ENCODE measurements around the gene ATOH8.
A peak's percentile ranks its signal among the peaks of the same experiment; 100 is the strongest.

ATOH8 gene

GRCh38 chr2:85750587-85751575 is 2.9 kb upstream of the ATOH8 start:
- Histone ChIP-seq H3K36me3 (ENCODE audit: insufficient read depth, low read depth, low read length) (no peaks in the 10 kb centered on the region), H3K4me1 (ENCODE audit: insufficient read depth, low read length) (peaks cover 4% of the 10 kb centered on the region; the same call in 1 of the 2 replicates), H3K4me3 (ENCODE audit: low read length) (no peak overlapping the region), H3K27me3 (ENCODE audit: insufficient read depth, low read length) (peaks cover 67% of the 10 kb centered on the region), H3K9ac (ENCODE audit: low read depth, low read length) (no peak overlapping the region), H3K9me3 (ENCODE audit: insufficient read depth, low read depth, low read length) (no peaks in the 10 kb centered on the region), H3K27ac (ENCODE audit: low read length) (no peak overlapping the region)

GRCh38 chr2:85751627-85752026 is 2.2 kb upstream of the ATOH8 start:
- Histone ChIP-seq H3K36me3 (ENCODE audit: insufficient read depth, low read depth, low read length) (no peaks in the 10 kb centered on the region), H3K27me3 (ENCODE audit: insufficient read depth, low read length) (peaks cover 68% of the 10 kb centered on the region), H3K27ac (ENCODE audit: low read length) (no peak overlapping the region), H3K9ac (ENCODE audit: low read depth, low read length) (no peak overlapping the region), H3K4me3 (ENCODE audit: low read length) (no peak overlapping the region), H3K4me1 (ENCODE audit: insufficient read depth, low read length) (peaks cover 4% of the 10 kb centered on the region; the same call in 1 of the 2 replicates), H3K9me3 (ENCODE audit: insufficient read depth, low read depth, low read length) (no peaks in the 10 kb centered on the region)

GRCh38 chr2:85753035-85753524 is 711 bp upstream of the ATOH8 start:
- Histone ChIP-seq H3K9ac (ENCODE audit: low read depth, low read length) (peak overlapping the region; percentile 53; the same call in 1 of the 2 replicates), H3K4me1 (ENCODE audit: insufficient read depth, low read length) (peaks cover 4% of the 10 kb centered on the region; the same call in 1 of the 2 replicates), H3K4me3 (ENCODE audit: low read length) (peak overlapping the region; percentile 82), H3K27ac (ENCODE audit: low read length) (no peak overlapping the region), H3K9me3 (ENCODE audit: insufficient read depth, low read depth, low read length) (no peaks in the 10 kb centered on the region), H3K36me3 (ENCODE audit: insufficient read depth, low read depth, low read length) (no peaks in the 10 kb centered on the region), H3K27me3 (ENCODE audit: insufficient read depth, low read length) (peaks cover 80% of the 10 kb centered on the region)

GRCh38 chr2:85754313-85755095 is 713 bp downstream of the ATOH8 start:
- Histone ChIP-seq H3K4me1 (ENCODE audit: insufficient read depth, low read length) (peaks cover 4% of the 10 kb centered on the region; the same call in 1 of the 2 replicates), H3K4me3 (ENCODE audit: low read length) (peak overlapping the region; percentile 82), H3K27me3 (ENCODE audit: insufficient read depth, low read length) (peaks cover 85% of the 10 kb centered on the region), H3K36me3 (ENCODE audit: insufficient read depth, low read depth, low read length) (no peaks in the 10 kb centered on the region), H3K27ac (ENCODE audit: low read length) (no peak overlapping the region), H3K9me3 (ENCODE audit: insufficient read depth, low read depth, low read length) (no peaks in the 10 kb centered on the region), H3K9ac (ENCODE audit: low read depth, low read length) (no peak overlapping the region)

- H3K4me1 ChIP-seq (ENCODE audit: insufficient read depth, low read length): peaks cover 4% of the 10 kb centered on the region; the same call in 1 of the 2 replicates
- H3K9me3 ChIP-seq (ENCODE audit: insufficient read depth, low read depth, low read length): no peaks in the 10 kb centered on the region
- peak overlapping the region; percentile 82 for H3K4me3 ChIP-seq (ENCODE audit: low read length)
- no peaks in the 10 kb centered on the region for H3K36me3 ChIP-seq (ENCODE audit: insufficient read depth, low read depth, low read length)
- no peak overlapping the region for H3K27ac ChIP-seq (ENCODE audit: low read length)
- H3K27me3 ChIP-seq (ENCODE audit: insufficient read depth, low read length): peaks cover 83% of the 10 kb centered on the region
- H3K9ac ChIP-seq (ENCODE audit: low read depth, low read length): no peak overlapping the region
Measured at GRCh38 chr2:85755122-85756027, 1.6 kb downstream of the ATOH8 start.

- Histone ChIP-seq H3K4me3 (ENCODE audit: low read length) (no peak overlapping the region), H3K9ac (ENCODE audit: low read depth, low read length) (no peak overlapping the region), H3K36me3 (ENCODE audit: insufficient read depth, low read depth, low read length) (no peaks in the 10 kb centered on the region), H3K27ac (ENCODE audit: low read length) (no peak overlapping the region), H3K27me3 (ENCODE audit: insufficient read depth, low read length) (peaks cover 83% of the 10 kb centered on the region), H3K9me3 (ENCODE audit: insufficient read depth, low read depth, low read length) (no peaks in the 10 kb centered on the region), H3K4me1 (ENCODE audit: insufficient read depth, low read length) (peaks cover 4% of the 10 kb centered on the region; the same call in 1 of the 2 replicates)
Measured at GRCh38 chr2:85756195-85756594, 2.4 kb downstream of the ATOH8 start.

GRCh38 chr2:85756822-85757435 is 3.1 kb downstream of the ATOH8 start:
- H3K36me3 ChIP-seq (ENCODE audit: insufficient read depth, low read depth, low read length): no peaks in the 10 kb centered on the region
- peaks cover 4% of the 10 kb centered on the region; the same call in 1 of the 2 replicates for H3K4me1 ChIP-seq (ENCODE audit: insufficient read depth, low read length)
- peaks cover 82% of the 10 kb centered on the region for H3K27me3 ChIP-seq (ENCODE audit: insufficient read depth, low read length)
- H3K4me3 ChIP-seq (ENCODE audit: low read length): no peak overlapping the region
- no peak overlapping the region for H3K27ac ChIP-seq (ENCODE audit: low read length)
- no peaks in the 10 kb centered on the region for H3K9me3 ChIP-seq (ENCODE audit: insufficient read depth, low read depth, low read length)
- no peak overlapping the region for H3K9ac ChIP-seq (ENCODE audit: low read depth, low read length)

- no peak overlapping the region for H3K27ac ChIP-seq (ENCODE audit: low read length)
- no peaks in the 10 kb centered on the region for H3K36me3 ChIP-seq (ENCODE audit: insufficient read depth, low read depth, low read length)
- H3K9me3 ChIP-seq (ENCODE audit: insufficient read depth, low read depth, low read length): no peaks in the 10 kb centered on the region
- no peak overlapping the region for H3K9ac ChIP-seq (ENCODE audit: low read depth, low read length)
- no peak overlapping the region for H3K4me3 ChIP-seq (ENCODE audit: low read length)
- peaks cover 82% of the 10 kb centered on the region for H3K27me3 ChIP-seq (ENCODE audit: insufficient read depth, low read length)
- peaks cover 4% of the 10 kb centered on the region; the same call in 1 of the 2 replicates for H3K4me1 ChIP-seq (ENCODE audit: insufficient read depth, low read length)
Measured at GRCh38 chr2:85757860-85758259, 4.1 kb downstream of the ATOH8 start.

GRCh38 chr2:85758361-85759256 is 4.8 kb downstream of the ATOH8 start:
- Histone ChIP-seq H3K27ac (ENCODE audit: low read length) (no peak overlapping the region), H3K36me3 (ENCODE audit: insufficient read depth, low read depth, low read length) (no peaks in the 10 kb centered on the region), H3K27me3 (ENCODE audit: insufficient read depth, low read length) (peaks cover 79% of the 10 kb centered on the region), H3K9me3 (ENCODE audit: insufficient read depth, low read depth, low read length) (no peaks in the 10 kb centered on the region), H3K4me3 (ENCODE audit: low read length) (no peak overlapping the region), H3K4me1 (ENCODE audit: insufficient read depth, low read length) (peaks cover 4% of the 10 kb centered on the region; the same call in 1 of the 2 replicates), H3K9ac (ENCODE audit: low read depth, low read length) (no peak overlapping the region)

GRCh38 chr2:85759257-85759613 is 5.4 kb downstream of the ATOH8 start:
- Histone ChIP-seq H3K9ac (ENCODE audit: low read depth, low read length) (no peak overlapping the region), H3K4me1 (ENCODE audit: insufficient read depth, low read length) (peaks cover 4% of the 10 kb centered on the region; the same call in 1 of the 2 replicates), H3K36me3 (ENCODE audit: insufficient read depth, low read depth, low read length) (no peaks in the 10 kb centered on the region), H3K27me3 (ENCODE audit: insufficient read depth, low read length) (peaks cover 79% of the 10 kb centered on the region), H3K9me3 (ENCODE audit: insufficient read depth, low read depth, low read length) (no peaks in the 10 kb centered on the region), H3K4me3 (ENCODE audit: low read length) (no peak overlapping the region), H3K27ac (ENCODE audit: low read length) (no peak overlapping the region)
